Gastrocnemius medialis (tissue), 4 donors: ENCODE results near the gene COL10A1. TPM values are rescaled to one million over a fixed set of nuclear protein-coding genes. Genes with fewer than 3 reads are reported as not detected.

ENCODE experiments used
- ATAC-seq, 2 donors: fragments of 150-250 bp; one replicate each; pipeline ENCODE4 v1.9.1; 2016
- DNase-seq, 2 donors: peaks; one replicate each; pipeline ENCODE4 v3.0.0-alpha.2; 2019
- H3K27ac ChIP-seq, 4 donors: fragments of 200-600 bp; sonication (generic); 1 replicate in 1 of 4; 2 replicates in 3 of 4; pipeline ENCODE4 v1.5.1; 2016 to 2018; ENCODE audit warnings: mild to moderate bottlenecking in 2 of 4, moderate library complexity in 1 of 4
- H3K27me3 ChIP-seq, 3 donors: fragments of 200-600 bp; sonication (generic) in 2 of 3; 1 replicate in 1 of 3; 2 replicates in 2 of 3; pipeline versions ENCODE4 v1.5.1 to v1.6.0; 2016 to 2019; ENCODE audit warnings: mild to moderate bottlenecking in 1 of 3, moderate library complexity in 1 of 3
- H3K36me3 ChIP-seq, 2 donors: fragments of 200-600 bp; sonication (generic) in 1 of 2; one replicate each; pipeline ENCODE4 v1.5.1; 2017 to 2018
- H3K4me1 ChIP-seq, 2 donors: fragments of 200-600 bp; sonication (generic) in 1 of 2; one replicate each; pipeline ENCODE4 v1.5.1; 2016 to 2017; ENCODE audit warnings: mild to moderate bottlenecking in 2 of 2
- H3K4me3 ChIP-seq, 4 donors: fragments of 200-600 bp; sonication (generic) in 3 of 4; 1 replicate in 1 of 4; 2 replicates in 3 of 4; pipeline ENCODE4 v1.5.1; 2016 to 2019; ENCODE audit warnings: mild to moderate bottlenecking in 2 of 4
- H3K9me3 ChIP-seq, 3 donors: fragments of 200-600 bp; sonication (generic) in 2 of 3; 1 replicate in 1 of 3; 2 replicates in 2 of 3; pipeline ENCODE4 v1.5.1; 2016 to 2019
- POLR2A ChIP-seq, 2 donors: fragments of 450-650 bp; IDR thresholded peaks; one replicate each; pipeline ENCODE4 v1.6.1; 2017; ENCODE audit warnings: antibody characterized with exemption in 2 of 2, mild to moderate bottlenecking in 2 of 2, moderate library complexity in 2 of 2
- in situ Hi-C, 4 donors: fragments of 200-750 bp; cut with MboI; loops; one replicate each; pipeline versions ENCODE4 v1.15.0 to v1.8.0; 2017; ENCODE audit warnings: low sequenced_read_pairs in 4 of 4
- intact Hi-C: fragments of 100-400 bp; cut with DNase I; formaldehyde crosslinking; loops from one replicate; pipeline ENCODE4 v1.15.1; 2023; ENCODE audit warnings: low total_unique reads
- total RNA-seq, 4 donors: library from RNA; depleted of rRNA; stranded (reverse); fragments of >200 nt; gene quantifications; one replicate each; pipeline versions ENCODE4 v1.1.0 to v1.2.3, GENCODE V29; 2016
- TF ChIP-seq, protein P1 (sequence below), 5 experiments: fragments of 450-650 bp in 3 of 5; fragments of 200-600 bp in 2 of 5; sonication (generic) in 2 of 5; IDR thresholded peaks in 4 of 5; conservative IDR thresholded peaks in 1 of 5; 1 replicate in 4 of 5; 2 replicates in 1 of 5; pipeline ENCODE4 v1.5.1; 2016 to 2019; ENCODE audit warnings: antibody characterized with exemption in 5 of 5, mild to moderate bottlenecking in 3 of 5, moderate library complexity in 3 of 5

The COL10A1 gene
- total RNA-seq, 4 donors from 2014 or later: not detected

DNA sequence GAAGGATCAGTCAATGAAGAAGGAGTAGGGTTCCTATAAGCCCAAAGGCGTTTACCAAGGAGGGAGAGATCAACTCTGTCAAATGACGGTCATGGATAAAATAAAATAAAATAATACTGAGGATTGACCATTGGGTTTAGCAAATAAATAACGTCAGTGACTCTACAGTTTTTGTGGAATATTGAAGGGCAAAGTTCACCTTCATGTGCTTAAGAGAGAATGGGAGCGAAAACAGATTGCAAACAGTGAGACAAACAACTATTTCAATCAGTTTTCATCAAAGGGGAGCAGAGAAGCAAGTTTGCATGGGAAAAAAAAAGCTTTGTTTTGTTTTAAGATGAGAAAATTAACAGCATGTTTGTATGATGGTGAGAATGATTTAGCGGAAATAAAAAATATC is 42.9 kb downstream of the COL10A1 start:
- intact Hi-C loops (no loop called here), in situ Hi-C loops (no loop called here)
- ATAC-seq (no peak), DNase-seq (no peak)
- H3K27me3 ChIP-seq: no peaks in the 10 kb centered on the region
- no peaks in the 10 kb centered on the region for H3K9me3 ChIP-seq
- TF ChIP-seq, protein P1, sequence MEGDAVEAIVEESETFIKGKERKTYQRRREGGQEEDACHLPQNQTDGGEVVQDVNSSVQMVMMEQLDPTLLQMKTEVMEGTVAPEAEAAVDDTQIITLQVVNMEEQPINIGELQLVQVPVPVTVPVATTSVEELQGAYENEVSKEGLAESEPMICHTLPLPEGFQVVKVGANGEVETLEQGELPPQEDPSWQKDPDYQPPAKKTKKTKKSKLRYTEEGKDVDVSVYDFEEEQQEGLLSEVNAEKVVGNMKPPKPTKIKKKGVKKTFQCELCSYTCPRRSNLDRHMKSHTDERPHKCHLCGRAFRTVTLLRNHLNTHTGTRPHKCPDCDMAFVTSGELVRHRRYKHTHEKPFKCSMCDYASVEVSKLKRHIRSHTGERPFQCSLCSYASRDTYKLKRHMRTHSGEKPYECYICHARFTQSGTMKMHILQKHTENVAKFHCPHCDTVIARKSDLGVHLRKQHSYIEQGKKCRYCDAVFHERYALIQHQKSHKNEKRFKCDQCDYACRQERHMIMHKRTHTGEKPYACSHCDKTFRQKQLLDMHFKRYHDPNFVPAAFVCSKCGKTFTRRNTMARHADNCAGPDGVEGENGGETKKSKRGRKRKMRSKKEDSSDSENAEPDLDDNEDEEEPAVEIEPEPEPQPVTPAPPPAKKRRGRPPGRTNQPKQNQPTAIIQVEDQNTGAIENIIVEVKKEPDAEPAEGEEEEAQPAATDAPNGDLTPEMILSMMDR (IDR thresholded peaks at IDR 0.05 in 4 of 5, conservative IDR thresholded peaks at IDR 0.05 in 1 of 5): no peak
- no peak for TF ChIP-seq POLR2A (IDR thresholded peaks at IDR 0.05)
- H3K4me1 ChIP-seq: no peaks in the 10 kb centered on the region
- H3K4me3 ChIP-seq: no peak overlapping the region
- no peak overlapping the region for H3K27ac ChIP-seq
- no peaks in the 10 kb centered on the region for H3K36me3 ChIP-seq

DNA sequence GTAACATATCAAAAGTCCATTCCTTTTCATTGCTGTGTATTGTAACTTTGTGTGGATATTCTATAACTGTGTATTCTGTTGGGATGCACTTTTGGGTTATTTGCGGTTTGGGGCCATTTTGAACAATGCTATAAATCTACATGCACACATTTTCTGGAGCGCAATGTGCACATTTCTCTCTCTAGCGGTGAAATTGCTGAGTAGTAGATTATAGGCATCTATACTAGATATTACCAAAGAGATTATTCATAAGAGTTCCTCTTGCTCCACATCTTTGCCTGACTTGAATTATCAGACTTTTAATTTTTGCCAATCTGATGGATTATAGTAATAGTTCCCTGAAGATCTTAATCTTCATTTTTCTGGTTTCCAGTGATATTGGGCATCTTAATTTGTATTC is 47.0 kb downstream of the COL10A1 start:
- no peaks in the 10 kb centered on the region for H3K36me3 ChIP-seq
- DNase-seq: no peak
- H3K4me3 ChIP-seq: no peak overlapping the region
- no peak overlapping the region for H3K27ac ChIP-seq
- peaks cover 4 to 9% of the 10 kb centered on the region in 2 donors for H3K4me1 ChIP-seq
- intact Hi-C loops (no loop called here), in situ Hi-C loops (no loop called here)
- no peaks in the 10 kb centered on the region for H3K27me3 ChIP-seq
- no peak for TF ChIP-seq POLR2A (IDR thresholded peaks at IDR 0.05)
- TF ChIP-seq, protein P1 (IDR thresholded peaks at IDR 0.05 in 4 of 5, conservative IDR thresholded peaks at IDR 0.05 in 1 of 5): no peak
- ATAC-seq: no peak
- H3K9me3 ChIP-seq: no peaks in the 10 kb centered on the region

- Histone ChIP-seq H3K27me3 (no peaks in the 10 kb centered on the region), H3K36me3 (no peaks in the 10 kb centered on the region), H3K4me1 (peaks cover 7 to 13% of the 10 kb centered on the region in 2 donors), H3K9me3 (no peaks in the 10 kb centered on the region), H3K4me3 (no peak overlapping the region), H3K27ac (no peak overlapping the region)
- in situ Hi-C loops: no loop called here
- TF ChIP-seq, protein P1 (IDR thresholded peaks at IDR 0.05 in 4 of 5, conservative IDR thresholded peaks at IDR 0.05 in 1 of 5): no peak
- TF ChIP-seq POLR2A (IDR thresholded peaks at IDR 0.05): no peak
- DNase-seq: no peak
- ATAC-seq: no peak
- intact Hi-C loops: no loop called here
Observed at GRCh38 chr6:116078522-116078921, 47.4 kb downstream of the COL10A1 start.

DNA sequence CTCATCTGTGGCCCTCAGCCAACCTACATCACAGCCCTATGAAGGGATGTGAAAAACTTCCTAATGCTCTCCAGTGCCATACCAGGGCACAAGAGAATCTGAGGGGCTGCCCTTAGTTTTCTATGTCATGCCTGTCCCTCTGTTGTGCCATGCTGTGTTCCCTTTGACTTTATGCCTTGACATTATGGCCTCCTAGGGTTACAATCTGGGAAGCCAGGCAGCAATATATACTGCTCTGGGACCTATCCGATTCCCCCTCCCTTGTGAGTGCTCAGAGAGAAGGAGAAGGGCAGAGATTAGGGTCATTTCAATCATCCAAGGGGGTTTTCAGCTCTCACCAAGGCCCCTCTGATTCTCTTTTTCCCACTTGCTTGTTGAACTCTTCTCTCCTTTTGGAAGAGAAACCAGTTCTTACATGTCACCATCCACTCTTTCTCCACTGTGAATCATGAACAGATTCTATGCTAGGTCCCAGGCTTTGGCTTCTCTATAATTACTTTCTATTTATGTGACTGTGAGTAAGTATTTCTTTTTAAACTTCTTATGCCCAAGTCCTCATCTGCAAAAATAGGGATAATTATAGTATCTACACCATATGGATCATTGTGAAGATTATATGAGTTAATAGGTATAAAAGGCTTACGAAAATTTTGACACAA is 51.1 kb downstream of the COL10A1 start:
- H3K27me3 ChIP-seq: no peaks in the 10 kb centered on the region
- H3K4me1 ChIP-seq: peaks cover 24 to 39% of the 10 kb centered on the region in 2 donors
- H3K27ac ChIP-seq: peak overlapping the region; percentile 22 to 73 (median 54)
- TF ChIP-seq, protein P1 (IDR thresholded peaks at IDR 0.05 in 4 of 5, conservative IDR thresholded peaks at IDR 0.05 in 1 of 5): no peak
- in situ Hi-C loops (no loop called here), intact Hi-C loops (no loop called here)
- ATAC-seq (peak; percentile 85 to 89), DNase-seq (no peak)
- H3K9me3 ChIP-seq: no peaks in the 10 kb centered on the region
- H3K4me3 ChIP-seq: no peak overlapping the region
- H3K36me3 ChIP-seq: no peaks in the 10 kb centered on the region
